T47D (cell line): ENCODE measurements around the gene SLC7A10.

Experiments used
- DNase-seq, 2 experiments: peaks; one replicate each; pipeline versions ENCODE4 v3.0.0 to v3.0.0-alpha.2; 2011 to 2012; ENCODE audit warnings: low read depth in 1 of 2, low spot score in 1 of 2
- JUND ChIP-seq: IDR thresholded peaks from 2 replicates; pipeline ENCODE4 v1.6.1; 2012; ENCODE audit warnings: low read depth
- in situ Hi-C: cut with HindIII; loops from 2 replicates; pipeline ENCODE4 v1.10.0; 2016; ENCODE audit warnings: low sequenced_read_pairs, low pct_unique_long_range_greater_than_20kb

Gene SLC7A10

GRCh38 chr19:33206261-33207039 is 19.2 kb downstream of the SLC7A10 start:
- DNase-seq = no peak
- no peak for TF ChIP-seq JUND
- in situ Hi-C loops = no loop called here

GRCh38 chr19:33205531-33206260 is 20.0 kb downstream of the SLC7A10 start:
- in situ Hi-C loops = no loop called here
- DNase-seq = no peak
- TF ChIP-seq JUND = no peak

GRCh38 chr19:33205110-33205509 is 20.5 kb downstream of the SLC7A10 start:
- no peak for DNase-seq
- TF ChIP-seq JUND = no peak
- in situ Hi-C loops = no loop called here

- in situ Hi-C loops = no loop called here
- no peak for TF ChIP-seq JUND
- no peak for DNase-seq
Observed at GRCh38 chr19:33204136-33204973, 21.3 kb downstream of the SLC7A10 start.

- TF ChIP-seq JUND = no peak
- in situ Hi-C loops = no loop called here
- DNase-seq = no peak
Observed at GRCh38 chr19:33203529-33203928, 22.1 kb downstream of the SLC7A10 start.

GRCh38 chr19:33202546-33203507 is 22.8 kb downstream of the SLC7A10 start:
- in situ Hi-C loops = no loop called here
- TF ChIP-seq JUND = no peak
- no peak for DNase-seq

GRCh38 chr19:33201886-33202545 is 23.6 kb downstream of the SLC7A10 start:
- DNase-seq = no peak
- in situ Hi-C loops = no loop called here
- TF ChIP-seq JUND = no peak

- no peak for DNase-seq
- in situ Hi-C loops = no loop called here
- no peak for TF ChIP-seq JUND
Observed at GRCh38 chr19:33201473-33201872, 24.2 kb downstream of the SLC7A10 start.

GRCh38 chr19:33199441-33200265 is 26.0 kb downstream of the SLC7A10 start:
- in situ Hi-C loops = no loop called here
- no peak for DNase-seq
- TF ChIP-seq JUND = no peak

- no peak for DNase-seq
- in situ Hi-C loops = no loop called here
- no peak for TF ChIP-seq JUND
Observed at GRCh38 chr19:33198169-33198568, 27.5 kb downstream of the SLC7A10 start.

- DNase-seq = no peak
- TF ChIP-seq JUND = no peak
- in situ Hi-C loops = no loop called here
Observed at GRCh38 chr19:33197591-33198000, 28.1 kb downstream of the SLC7A10 start.
